Activated CD4-positive, alpha-beta memory T cell treated with anti-CD3 and anti-CD28 coated beads for 36 hours (primary cell): Measurements from ENCODE around the gene HOXD8. TPM values are rescaled to one million over a fixed set of nuclear protein-coding genes. Genes with fewer than 3 reads are reported as not detected.
A peak's percentile ranks its signal among the peaks of the same experiment; 100 is the strongest.

Source experiments
- CTCF ChIA-PET: fragments of 350-600 bp; sonication (Branson Sonifier 250); formaldehyde crosslinking; loops from one replicate; lab custom pipeline; 2021; ENCODE audit warnings: antibody characterized with exemption, inconsistent platforms; lab: Charles Lee
- POLR2A ChIA-PET: fragments of 350-600 bp; sonication (Branson Sonifier 250); formaldehyde crosslinking; loops from one replicate; lab custom pipeline; 2021; ENCODE audit warnings: antibody characterized with exemption; lab: Charles Lee
- DNase-seq: peaks from one replicate; pipeline ENCODE4 v3.0.0-alpha.2; 2020
- H3K27ac Mint-ChIP-seq: one replicate; pipeline ENCODE4 v1.8.0; 2021; ENCODE audit warnings: mixed read lengths
- H3K27me3 Mint-ChIP-seq: one replicate; pipeline ENCODE4 v1.8.0; 2021; ENCODE audit warnings: mixed read lengths
- H3K36me3 Mint-ChIP-seq: one replicate; pipeline ENCODE4 v1.8.0; 2021; ENCODE audit warnings: mixed read lengths
- H3K4me1 Mint-ChIP-seq: one replicate; pipeline ENCODE4 v1.8.0; 2021; ENCODE audit warnings: low read depth, mixed read lengths
- H3K4me3 Mint-ChIP-seq: one replicate; pipeline ENCODE4 v1.8.0; 2021; ENCODE audit warnings: mild to moderate bottlenecking, mixed read lengths
- H3K9me3 Mint-ChIP-seq: one replicate; pipeline ENCODE4 v1.8.0; 2021; ENCODE audit warnings: mixed read lengths
- intact Hi-C: fragments of 100-400 bp; cut with micrococcal nuclease; formaldehyde crosslinking; loops from one replicate; pipeline ENCODE4 v1.15.1; 2023
- total RNA-seq, 2 experiments: library from RNA; stranded (reverse); gene quantifications; one replicate each; pipeline ENCODE4 v1.2.3, GENCODE V29; 2021

Gene HOXD8
- not detected for total RNA-seq

- POLR2A ChIA-PET, result no interaction called here
- Mint-ChIP-seq H3K9me3 (no peaks in the 10 kb centered on the region), H3K27me3 (peaks cover 80% of the 10 kb centered on the region), H3K27ac (peak within 1 kb of the TSS; percentile 54), H3K4me1 (peaks cover 25% of the 10 kb centered on the region), H3K36me3 (peaks cover 3% of the 10 kb centered on the region), H3K4me3 (peak within 1 kb of the TSS; percentile 43)
- intact Hi-C loops, result loop anchor here (5.0 kb wide), 1 partner anchor 43 kb away; no protein-coding TSS in a partner anchor
- CTCF ChIA-PET, result interaction anchor here (2.8 to 4.9 kb wide), 3 partner anchors 325 to 525 kb away, joined by 16 to 149 read pairs (median 26); no protein-coding TSS in a partner anchor
- DNase-seq, result no peak
Observed at GRCh38 chr2:176128982-176129796, at the start of gene HOXD8. HOXD8 (plus strand) TSS chr2:176129705; CDS start chr2:176130367, 662 bp downstream.

- peak overlapping the region; percentile 30 for H3K4me3 Mint-ChIP-seq
- DNase-seq, result no peak
- peaks cover 74% of the 10 kb centered on the region for H3K27me3 Mint-ChIP-seq
- CTCF ChIA-PET, result interaction anchor here (0.7 to 1.2 kb wide), 3 partner anchors 14 to 18 kb away, joined by 3 read pairs; no protein-coding TSS in a partner anchor
- peaks cover 22% of the 10 kb centered on the region for H3K9me3 Mint-ChIP-seq
- peak overlapping the region; percentile 42 for H3K27ac Mint-ChIP-seq
- intact Hi-C loops, result loop anchor here (2.0 kb wide), 1 partner anchor 17 kb away; no protein-coding TSS in a partner anchor
- POLR2A ChIA-PET, result interaction anchor here (0.6 kb wide), 1 partner anchor 380 kb away, joined by 3 read pairs; no protein-coding TSS in a partner anchor
- H3K36me3 Mint-ChIP-seq, result peaks cover 39% of the 10 kb centered on the region
- H3K4me1 Mint-ChIP-seq, result peaks cover 17% of the 10 kb centered on the region
Observed at GRCh38 chr2:176079831-176080539, 49.5 kb upstream of the HOXD8 start.

DNA sequence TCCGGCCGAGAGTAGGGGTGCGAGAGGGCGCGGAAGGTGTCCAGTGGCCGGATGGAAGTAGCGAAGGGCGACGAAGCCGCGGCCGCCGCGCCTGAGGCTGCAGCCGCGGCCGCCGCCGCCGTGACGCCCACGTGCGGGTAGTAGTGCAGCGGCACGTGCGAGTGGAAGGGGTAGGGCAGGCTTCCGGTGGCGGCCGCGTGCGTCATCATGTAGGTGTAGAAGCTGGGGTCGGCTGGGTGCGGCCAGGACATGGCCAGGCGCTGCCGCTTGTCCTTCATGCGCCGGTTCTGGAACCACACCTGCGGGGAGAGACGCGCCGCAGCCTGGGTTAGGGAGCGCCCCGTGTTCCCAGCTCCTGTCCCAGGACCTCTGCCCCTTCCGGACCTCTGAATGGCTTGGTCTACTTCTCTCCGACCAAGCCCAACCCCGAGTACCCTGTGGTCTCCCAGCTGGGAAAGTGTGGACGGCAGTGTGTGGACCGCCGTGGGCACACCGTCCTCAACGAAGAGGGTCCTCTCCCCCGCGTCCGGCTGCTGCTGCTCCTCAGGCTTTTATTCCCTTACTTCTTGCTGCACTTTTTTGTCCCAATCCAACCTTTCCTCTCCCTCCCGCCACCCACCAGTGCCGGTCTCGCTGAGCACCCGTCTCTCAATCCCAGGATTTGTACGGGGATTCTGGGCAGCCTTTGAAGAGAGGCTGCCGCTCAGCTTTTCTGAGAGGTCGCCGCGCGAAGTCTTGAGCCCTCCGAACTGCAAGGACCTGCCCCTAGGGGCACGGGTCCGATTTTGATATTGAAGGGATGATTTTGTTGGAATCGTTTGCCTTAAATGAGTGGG, 48.7 kb upstream of the HOXD8 start:
- intact Hi-C loops, result loop anchor here (2.0 kb wide), 1 partner anchor 16 kb away; no protein-coding TSS in a partner anchor
- Mint-ChIP-seq H3K9me3 (peaks cover 19% of the 10 kb centered on the region), H3K27me3 (peaks cover 75% of the 10 kb centered on the region), H3K36me3 (peaks cover 39% of the 10 kb centered on the region), H3K4me1 (peaks cover 17% of the 10 kb centered on the region), H3K4me3 (peak overlapping the region; percentile 45), H3K27ac (peak overlapping the region; percentile 52)
- POLR2A ChIA-PET, result no interaction called here
- no peak for DNase-seq
- CTCF ChIA-PET, result interaction anchor here (0.9 to 2.0 kb wide), 3 partner anchors 15 to 17 kb away, joined by 3 to 7 read pairs (median 3); no protein-coding TSS in a partner anchor

DNA sequence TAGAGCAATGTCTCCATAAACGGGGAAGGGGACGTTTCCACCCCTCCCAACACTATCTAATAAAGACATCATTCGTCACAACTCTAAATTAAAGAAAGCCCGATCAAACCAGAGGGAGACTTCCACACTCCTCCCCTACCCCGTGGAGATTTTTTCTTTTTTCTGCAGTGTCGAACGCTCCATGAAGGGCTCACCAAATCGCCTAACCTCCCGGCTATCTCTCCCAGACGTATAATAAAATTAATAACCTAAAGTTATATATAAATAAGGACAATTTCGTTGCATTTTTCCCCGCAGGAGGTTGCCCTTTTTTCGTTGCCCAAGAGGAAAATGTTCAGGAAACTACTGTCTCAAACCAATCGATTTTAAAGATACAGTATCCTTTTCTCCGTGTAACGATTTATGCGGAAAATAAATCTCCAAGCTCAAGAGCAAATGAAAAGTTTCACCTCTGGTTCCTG, 48.1 kb upstream of the HOXD8 start:
- Mint-ChIP-seq H3K9me3 (peaks cover 18% of the 10 kb centered on the region), H3K4me1 (peaks cover 17% of the 10 kb centered on the region), H3K27ac (peak overlapping the region; percentile 52), H3K36me3 (peaks cover 39% of the 10 kb centered on the region), H3K4me3 (peak overlapping the region; percentile 45), H3K27me3 (peaks cover 74% of the 10 kb centered on the region)
- POLR2A ChIA-PET, result no interaction called here
- intact Hi-C loops, result loop anchor here (2.0 kb wide), 1 partner anchor 15 kb away; no protein-coding TSS in a partner anchor
- no peak for DNase-seq
- CTCF ChIA-PET, result interaction anchor here (2.0 kb wide), 1 partner anchor 16 kb away, joined by 7 read pairs; no protein-coding TSS in a partner anchor

DNA sequence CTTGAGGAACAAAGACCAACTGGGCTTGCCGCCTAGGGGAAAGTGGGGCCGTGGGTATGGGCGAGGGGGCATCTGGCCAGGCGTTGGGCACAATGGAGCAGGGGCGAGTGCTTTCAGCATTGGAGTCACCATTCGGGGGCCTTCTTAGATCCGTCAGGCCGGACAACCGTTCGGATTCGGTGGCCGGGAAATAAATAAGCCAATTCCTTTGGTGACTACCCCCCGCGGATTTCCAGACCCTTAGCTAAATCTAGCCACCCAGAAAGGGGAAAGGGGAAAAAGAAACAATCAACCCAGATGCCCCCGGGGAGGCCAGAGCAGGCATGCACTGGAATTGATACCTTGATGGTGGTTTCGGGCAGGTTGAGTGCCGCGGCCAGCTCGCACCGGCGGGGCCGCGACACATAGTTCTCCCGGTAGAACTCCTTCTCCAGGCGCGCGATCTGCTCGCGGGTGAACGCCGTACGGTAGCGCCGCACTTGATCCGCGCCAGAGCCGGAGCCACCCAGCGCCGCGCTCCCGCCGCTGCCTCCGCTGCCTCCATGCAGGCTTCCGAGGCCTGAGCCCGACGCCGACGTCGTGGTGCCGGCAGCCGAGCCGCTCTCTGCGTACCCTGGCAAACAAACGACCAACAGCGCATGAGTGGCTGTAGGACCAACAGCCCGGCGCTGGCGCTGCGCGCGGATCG, 47.5 kb upstream of the HOXD8 start:
- DNase-seq, result no peak
- Mint-ChIP-seq H3K36me3 (peaks cover 42% of the 10 kb centered on the region), H3K27ac (peak overlapping the region; percentile 52), H3K9me3 (peaks cover 18% of the 10 kb centered on the region), H3K4me1 (peaks cover 17% of the 10 kb centered on the region), H3K4me3 (no peak overlapping the region), H3K27me3 (peaks cover 76% of the 10 kb centered on the region)
- intact Hi-C loops, result loop anchor here (2.0 kb wide), 1 partner anchor 15 kb away; no protein-coding TSS in a partner anchor
- ChIA-PET POLR2A (no interaction called here), CTCF (interaction anchor here (2.0 kb wide), 1 partner anchor 16 kb away, joined by 7 read pairs; no protein-coding TSS in a partner anchor)

- H3K27me3 Mint-ChIP-seq, result peaks cover 76% of the 10 kb centered on the region
- peaks cover 17% of the 10 kb centered on the region for H3K4me1 Mint-ChIP-seq
- DNase-seq, result no peak
- peaks cover 42% of the 10 kb centered on the region for H3K36me3 Mint-ChIP-seq
- no peak overlapping the region for H3K4me3 Mint-ChIP-seq
- H3K9me3 Mint-ChIP-seq, result peaks cover 18% of the 10 kb centered on the region
- peak overlapping the region; percentile 60 for H3K27ac Mint-ChIP-seq
- POLR2A ChIA-PET, result no interaction called here
- intact Hi-C loops, result no loop called here
- CTCF ChIA-PET, result interaction anchor here (2.0 kb wide), 1 partner anchor 15 kb away, joined by 7 read pairs; no protein-coding TSS in a partner anchor
Observed at GRCh38 chr2:176082525-176082823, 47.0 kb upstream of the HOXD8 start.

- H3K27ac Mint-ChIP-seq, result peak overlapping the region; percentile 60
- POLR2A ChIA-PET, result no interaction called here
- intact Hi-C loops, result no loop called here
Observed at GRCh38 chr2:176082824-176083751, 46.4 kb upstream of the HOXD8 start.

DNA sequence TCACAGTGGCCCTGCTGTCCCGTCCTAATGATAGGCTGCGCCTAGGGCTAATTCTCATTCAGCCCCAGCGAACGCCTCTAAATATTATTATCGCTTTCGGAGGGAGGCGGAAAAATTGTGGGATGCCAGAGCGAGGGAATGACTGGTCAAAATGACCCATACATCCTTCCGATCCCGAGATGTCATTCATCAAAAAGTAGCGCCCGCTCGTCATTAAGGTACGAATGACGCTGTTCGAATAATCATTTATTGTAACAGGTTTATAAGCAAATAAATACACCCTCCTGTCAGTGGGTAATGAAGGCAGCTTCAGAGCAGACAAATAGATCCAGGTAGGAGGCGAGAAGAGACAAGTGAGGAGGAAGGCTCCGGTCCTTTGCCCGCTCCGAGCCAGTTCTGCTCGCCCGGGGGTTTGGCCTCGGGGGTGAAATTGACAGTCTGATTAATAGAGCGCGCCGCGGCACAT, 45.7 kb upstream of the HOXD8 start, which contains the start of gene EVX2:
Gene EVX2, minus strand, starts transcription at position 167 of the 466 bp plus-strand sequence. CDS start 186 bp downstream, outside the sequence.
- Mint-ChIP-seq H3K4me3 (peak within 1 kb of the TSS; percentile 36), H3K27me3 (peaks cover 82% of the 10 kb centered on the region), H3K9me3 (peaks cover 18% of the 10 kb centered on the region), H3K36me3 (peaks cover 35% of the 10 kb centered on the region), H3K4me1 (peaks cover 17% of the 10 kb centered on the region), H3K27ac (peak within 1 kb of the TSS; percentile 60)
- ChIA-PET POLR2A (no interaction called here), CTCF (no interaction called here)
- intact Hi-C loops, result loop anchor here (2.0 kb wide), 1 partner anchor 27 kb away; no protein-coding TSS in a partner anchor
- DNase-seq, result no peak

More at GRCh38 chr2:176082824-176083751, 46.4 kb upstream of the HOXD8 start:
- H3K36me3 Mint-ChIP-seq, result peaks cover 42% of the 10 kb centered on the region
- no peak for DNase-seq
- CTCF ChIA-PET, result interaction anchor here (2.0 kb wide), 1 partner anchor 15 kb away, joined by 7 read pairs; no protein-coding TSS in a partner anchor
- peaks cover 82% of the 10 kb centered on the region for H3K27me3 Mint-ChIP-seq
- peak overlapping the region; percentile 36 for H3K4me3 Mint-ChIP-seq
- H3K9me3 Mint-ChIP-seq, result peaks cover 18% of the 10 kb centered on the region
- H3K4me1 Mint-ChIP-seq, result peaks cover 17% of the 10 kb centered on the region

GRCh38 chr2:176084611-176085119, 44.8 kb upstream of the HOXD8 start:
- no peak for DNase-seq
- peaks cover 15% of the 10 kb centered on the region for H3K9me3 Mint-ChIP-seq
- CTCF ChIA-PET, result interaction anchor here (1.3 kb wide), 2 partner anchors 13 to 394 kb away, joined by 4 to 7 read pairs; no protein-coding TSS in a partner anchor

More at GRCh38 chr2:176084611-176085119, 44.8 kb upstream of the HOXD8 start:
- Mint-ChIP-seq H3K4me1 (peaks cover 9% of the 10 kb centered on the region), H3K27me3 (peaks cover 80% of the 10 kb centered on the region), H3K4me3 (no peak overlapping the region), H3K36me3 (peaks cover 29% of the 10 kb centered on the region), H3K27ac (peak overlapping the region; percentile 25)
- intact Hi-C loops, result loop anchor here (2.0 to 5.0 kb wide), 2 partner anchors 26 to 78 kb away; no protein-coding TSS in a partner anchor
- POLR2A ChIA-PET, result no interaction called here
